IPS DF 6.9 (cell line): ENCODE data around the gene UGT2B17.
"Not testable (repeated sequence)": the region's sequence is repeated elsewhere in the genome, so short reads cannot be mapped to it uniquely, and the experiment has no call there.

ENCODE experiments used
- DNase-seq: peaks from one replicate; pipeline ENCODE4 v3.0.0-alpha.2; 2013; ENCODE audit warnings: low read depth, low spot score
- H3K27ac ChIP-seq: one replicate; pipeline ENCODE4 v1.5.1; 2013; ENCODE audit warnings: low read length, control low read depth
- H3K27me3 ChIP-seq: 2 replicates; pipeline ENCODE4 v1.6.1; 2013; ENCODE audit warnings: mild to moderate bottlenecking, low read length; ENCODE audit not compliant: control insufficient read depth, insufficient read depth
- H3K36me3 ChIP-seq: 2 replicates; pipeline ENCODE4 v1.6.1; 2013; ENCODE audit warnings: low read length; ENCODE audit not compliant: control insufficient read depth, insufficient read depth
- H3K4me1 ChIP-seq: 2 replicates; pipeline ENCODE4 v1.6.1; 2013; ENCODE audit warnings: low read length; ENCODE audit not compliant: control insufficient read depth, insufficient read depth
- H3K4me3 ChIP-seq: 2 replicates; pipeline ENCODE4 v1.5.1; 2013; ENCODE audit warnings: mild to moderate bottlenecking, low read length
- H3K9me3 ChIP-seq: 2 replicates; pipeline ENCODE4 v1.6.1; 2013; ENCODE audit warnings: low read length, inconsistent platforms; ENCODE audit not compliant: control insufficient read depth, insufficient read depth
- WGBS: extraction: QIAGEN DNeasy Blood & Tissue Kit; methylation state at CpG from one replicate; pipeline ENCODE4 v1.1.7; 2013; ENCODE audit warnings: mixed read lengths, missing lambda C conversion rate; ENCODE audit not compliant: insufficient read length, insufficient coverage; 5-methylcytosine and 5-hydroxymethylcytosine counted together

UGT2B17 gene

DNA sequence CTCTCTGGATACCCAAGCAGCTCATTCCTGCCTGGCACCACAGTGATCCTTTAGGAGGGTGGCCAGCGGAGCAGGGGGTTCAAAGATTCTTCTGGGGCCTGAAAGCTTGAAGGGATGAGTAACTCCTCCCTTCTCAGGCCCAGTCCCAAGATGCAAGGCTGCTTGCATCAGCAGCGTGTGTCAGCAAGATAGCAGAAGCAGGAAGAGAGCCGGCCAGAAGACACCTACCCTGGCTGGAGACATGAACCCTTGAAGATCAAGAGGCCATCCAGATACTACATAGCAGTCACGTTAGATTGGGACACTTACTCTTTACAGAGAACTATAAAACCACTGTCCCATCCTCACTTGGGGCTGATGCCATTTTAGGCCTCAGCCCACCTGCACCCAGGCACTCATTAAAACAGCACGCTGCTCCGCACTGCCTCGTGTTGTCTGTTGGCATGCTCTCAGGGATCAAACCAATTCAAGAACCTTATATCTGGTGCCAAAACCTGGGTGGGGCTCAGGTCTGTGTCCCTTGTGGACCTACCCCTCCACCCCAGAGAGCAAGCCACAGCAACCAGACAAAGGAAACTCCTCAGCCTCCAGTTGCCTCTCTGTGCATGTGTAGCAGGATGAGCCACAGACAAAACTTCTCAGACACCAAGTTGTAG lies 6.5 kb downstream of the UGT2B17 start:
- no peak for DNase-seq
- H3K4me1 ChIP-seq = no peaks in the 10 kb centered on the region
- H3K27ac ChIP-seq = no peak overlapping the region
- no CpG with 5 or more reads among the region's 7 CpGs for WGBS
- H3K27me3 ChIP-seq = no peaks in the 10 kb centered on the region
- no peaks in the 10 kb centered on the region for H3K36me3 ChIP-seq
- no peaks in the 10 kb centered on the region for H3K9me3 ChIP-seq
- no peak overlapping the region for H3K4me3 ChIP-seq

DNA sequence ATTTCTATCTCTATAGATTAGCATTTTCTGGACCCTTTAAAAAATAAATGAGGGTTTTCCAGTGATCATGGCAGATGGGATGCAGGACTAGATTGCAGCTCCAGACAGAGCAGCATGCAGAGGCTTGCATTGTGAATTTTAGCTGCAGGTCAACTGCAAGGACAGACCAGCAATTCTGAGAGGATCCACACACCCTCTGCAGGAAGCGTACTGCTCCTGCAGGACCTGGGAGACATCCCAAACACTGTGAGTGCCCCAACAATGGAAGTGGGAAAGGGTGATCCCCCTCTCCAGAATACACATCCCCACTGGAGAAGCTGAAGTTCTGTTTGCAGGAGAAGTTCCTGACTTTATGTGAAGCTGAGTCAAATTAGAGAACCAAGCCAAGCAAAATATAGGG lies 7.1 kb downstream of the UGT2B17 start:
- not testable (repeated sequence) for H3K4me1 ChIP-seq, H3K9me3 ChIP-seq, H3K36me3 ChIP-seq, H3K4me3 ChIP-seq, H3K27me3 ChIP-seq, H3K27ac ChIP-seq, DNase-seq
- no CpG with 5 or more reads among the region's 1 CpG for WGBS

DNA sequence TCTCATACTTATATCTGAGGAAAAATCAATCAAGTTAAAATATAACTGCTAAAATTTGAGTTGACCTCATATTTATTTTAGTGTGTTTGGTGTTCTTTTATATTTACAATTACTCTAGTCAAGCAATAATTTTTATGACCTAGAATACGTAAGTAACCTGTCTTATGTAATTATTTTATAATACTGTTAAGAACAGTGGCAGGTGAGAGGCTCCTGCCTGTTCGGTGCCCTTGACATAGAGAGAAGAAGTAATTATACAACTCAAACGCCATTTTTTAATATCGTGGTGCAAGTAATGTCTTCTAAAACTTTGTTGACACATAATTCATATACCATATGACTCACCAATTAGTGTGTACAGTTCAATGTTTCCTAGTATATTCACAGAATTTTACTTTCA lies 7.6 kb downstream of the UGT2B17 start:
- H3K9me3 ChIP-seq, H3K4me3 ChIP-seq, DNase-seq, H3K27ac ChIP-seq, H3K36me3 ChIP-seq, H3K4me1 ChIP-seq, H3K27me3 ChIP-seq: not testable (repeated sequence)
- no CpG with 5 or more reads among the region's 4 CpGs for WGBS

DNA sequence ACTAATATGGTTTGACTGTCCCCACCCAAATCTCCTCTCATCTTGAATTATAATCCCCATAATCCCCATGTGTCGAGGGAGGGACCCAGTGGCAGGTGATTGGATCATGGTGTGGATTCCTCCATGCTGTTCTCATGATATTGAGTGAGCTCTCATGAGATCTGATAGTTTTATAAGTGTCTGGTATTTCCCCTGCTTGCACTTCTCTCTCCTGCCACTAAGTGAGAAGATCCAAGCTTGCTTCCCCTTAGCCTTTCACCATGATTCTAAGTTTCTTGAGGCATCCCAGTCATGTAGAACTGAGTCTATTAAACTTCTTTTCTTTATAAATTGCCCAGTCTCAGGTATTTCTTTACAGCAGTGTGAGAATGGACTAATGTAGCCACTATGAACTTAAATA lies 9.8 kb downstream of the UGT2B17 start:
- H3K27me3 ChIP-seq, H3K36me3 ChIP-seq, H3K4me1 ChIP-seq, H3K9me3 ChIP-seq, H3K4me3 ChIP-seq, H3K27ac ChIP-seq, DNase-seq: not testable (repeated sequence)
- WGBS = no CpG with 5 or more reads among the region's 1 CpG

DNA sequence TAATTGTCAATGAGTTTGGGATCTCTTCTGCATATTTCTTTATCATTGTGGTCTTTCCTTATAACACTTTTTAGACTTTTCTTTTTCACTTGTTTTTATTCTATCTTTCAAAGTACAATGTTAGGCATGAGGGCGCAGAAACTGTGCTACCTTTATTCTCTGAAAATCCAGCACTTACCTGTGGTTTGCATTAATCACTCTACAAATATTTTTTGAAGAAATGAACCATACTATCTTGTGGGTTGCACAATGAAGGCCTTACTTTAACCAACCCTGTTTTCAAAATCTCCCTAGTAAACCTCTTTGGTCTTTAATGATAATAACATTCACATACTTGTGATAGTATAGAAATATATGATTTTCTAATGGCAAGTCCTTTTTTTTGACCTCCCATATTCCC lies 11.0 kb downstream of the UGT2B17 start:
- H3K4me1 ChIP-seq, DNase-seq, H3K27me3 ChIP-seq, H3K36me3 ChIP-seq, H3K9me3 ChIP-seq, H3K4me3 ChIP-seq, H3K27ac ChIP-seq: not testable (repeated sequence)
- WGBS = no CpG with 5 or more reads among the region's 1 CpG

DNA sequence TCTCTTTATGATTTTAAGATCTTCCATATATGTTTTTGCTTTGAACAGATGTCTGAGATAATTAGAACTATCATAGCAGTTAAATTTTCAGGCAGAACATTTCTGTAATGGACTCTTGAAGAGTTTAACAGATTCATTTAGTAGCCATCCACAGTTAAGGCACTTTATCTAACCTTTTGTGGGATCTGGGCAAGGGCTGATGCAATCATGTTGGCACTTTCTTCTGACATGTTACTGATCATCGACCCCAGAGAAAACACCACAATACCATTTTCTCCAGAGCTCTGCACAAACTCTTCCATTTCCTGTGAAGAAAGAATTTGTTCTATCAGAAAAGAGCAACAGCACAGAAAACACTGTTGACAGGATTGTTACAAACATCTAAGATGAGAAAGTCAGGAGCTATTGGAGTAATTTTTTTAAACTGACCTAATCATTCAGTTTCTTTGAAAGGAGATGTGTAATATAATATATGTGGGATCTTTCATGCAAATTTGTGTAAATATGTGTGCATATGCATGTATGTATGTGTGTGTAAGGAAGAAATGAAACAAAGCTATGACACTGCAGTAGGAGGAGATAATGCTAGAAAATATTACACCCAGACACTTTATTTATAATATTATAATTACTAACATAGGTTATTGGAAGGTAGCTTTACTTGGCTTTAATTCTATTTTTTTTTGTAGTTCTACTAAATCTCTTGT lies 15.6 kb downstream of the UGT2B17 start:
- not testable (repeated sequence) for H3K27me3 ChIP-seq, H3K4me3 ChIP-seq, H3K4me1 ChIP-seq, H3K36me3 ChIP-seq, DNase-seq, H3K27ac ChIP-seq, H3K9me3 ChIP-seq
- no CpG with 5 or more reads among the region's 1 CpG for WGBS

DNA sequence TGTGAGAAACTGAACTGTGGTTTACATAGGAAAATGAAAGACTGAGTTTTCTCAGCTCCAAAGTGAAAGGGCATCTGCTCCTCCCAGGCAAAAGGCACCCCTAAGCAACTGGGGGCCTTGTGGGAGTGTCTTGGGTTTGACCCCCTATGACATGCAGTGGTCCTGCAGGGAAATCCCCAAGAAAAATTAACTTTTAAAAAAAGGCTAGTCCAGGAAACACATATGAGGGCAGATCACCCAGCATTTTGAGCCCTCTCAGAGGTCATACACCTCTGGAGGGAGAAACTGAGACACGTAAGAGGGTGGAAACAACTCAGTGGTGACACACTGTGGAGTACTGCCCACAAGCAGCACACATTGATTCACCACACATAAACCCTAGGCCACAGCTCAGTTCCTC lies 22.3 kb downstream of the UGT2B17 start:
- H3K9me3 ChIP-seq, H3K27ac ChIP-seq, H3K36me3 ChIP-seq, H3K4me3 ChIP-seq, H3K4me1 ChIP-seq, H3K27me3 ChIP-seq, DNase-seq: not testable (repeated sequence)
- no CpG with 5 or more reads among the region's 1 CpG for WGBS

DNA sequence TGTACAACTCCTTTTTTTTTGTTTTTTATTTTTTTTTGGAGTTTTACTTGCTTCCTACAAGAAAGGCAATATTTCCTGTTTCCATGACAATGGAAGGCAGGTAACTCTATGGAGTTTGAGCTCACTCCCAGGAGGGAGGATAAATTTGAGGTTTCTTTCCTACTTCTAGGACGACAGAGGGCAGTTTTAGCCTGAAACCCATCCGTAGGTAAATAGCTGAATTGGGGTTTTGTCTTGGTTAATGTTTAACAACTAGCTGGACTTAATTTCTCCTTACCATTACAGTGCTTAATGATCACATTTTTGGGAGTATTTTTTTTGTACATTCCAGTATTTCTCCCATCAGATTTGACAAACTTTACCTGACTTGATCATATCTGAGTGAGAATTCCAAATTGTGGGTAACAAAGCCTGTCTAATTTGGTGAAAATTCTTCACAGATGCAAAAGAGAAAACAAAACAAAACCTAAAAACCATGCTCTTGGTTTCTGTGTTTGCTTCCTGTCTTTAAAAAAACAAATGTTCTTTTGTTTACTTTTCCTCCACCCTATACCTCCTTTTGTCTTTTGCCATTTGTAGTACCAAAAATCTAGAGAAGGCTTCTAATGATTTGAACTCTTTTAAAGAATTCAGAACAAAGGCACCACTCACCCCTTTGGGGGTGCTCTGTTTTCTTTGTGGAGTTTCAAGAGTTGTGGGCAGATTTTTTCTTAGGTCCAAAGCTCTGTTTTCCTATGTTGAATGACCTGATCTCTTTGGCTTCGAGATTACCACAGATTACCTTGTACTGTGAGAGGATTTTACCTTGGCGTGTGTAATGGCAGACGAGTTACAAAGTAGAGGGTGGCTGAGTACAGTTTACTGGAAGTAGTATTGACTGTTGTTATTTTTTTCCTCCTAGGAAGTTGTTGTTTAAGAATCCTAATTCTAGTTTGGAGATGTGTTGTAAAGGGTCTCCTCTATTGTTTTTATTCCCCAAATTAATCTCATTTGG lies 23.0 kb downstream of the UGT2B17 start:
- H3K4me1 ChIP-seq, H3K36me3 ChIP-seq, H3K4me3 ChIP-seq, H3K9me3 ChIP-seq, H3K27ac ChIP-seq, H3K27me3 ChIP-seq, DNase-seq: not testable (repeated sequence)
- no CpG with 5 or more reads among the region's 5 CpGs for WGBS

DNA sequence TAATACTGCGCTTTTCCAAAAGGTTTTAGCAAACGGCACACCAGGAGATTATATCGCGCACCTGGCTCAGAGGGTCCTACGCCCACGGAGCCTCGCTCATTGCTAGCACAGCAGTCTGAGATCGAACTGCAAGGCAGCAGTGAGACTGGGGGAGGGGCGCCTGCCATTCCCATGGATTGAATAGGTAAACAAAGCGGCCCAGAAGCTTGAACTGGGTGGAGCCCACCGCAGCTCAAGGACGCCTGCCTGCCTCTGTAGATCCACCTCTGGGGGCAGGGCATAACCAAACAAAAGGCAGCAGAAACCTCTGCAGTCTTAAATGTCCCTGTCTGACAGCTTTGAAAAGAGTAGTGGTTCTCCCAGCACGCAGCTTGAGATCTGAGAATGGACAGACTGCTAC lies 33.4 kb downstream of the UGT2B17 start:
- WGBS = no CpG with 5 or more reads among the region's 13 CpGs
- not testable (repeated sequence) for H3K4me3 ChIP-seq, H3K9me3 ChIP-seq, H3K27me3 ChIP-seq, DNase-seq, H3K27ac ChIP-seq, H3K4me1 ChIP-seq, H3K36me3 ChIP-seq

DNA sequence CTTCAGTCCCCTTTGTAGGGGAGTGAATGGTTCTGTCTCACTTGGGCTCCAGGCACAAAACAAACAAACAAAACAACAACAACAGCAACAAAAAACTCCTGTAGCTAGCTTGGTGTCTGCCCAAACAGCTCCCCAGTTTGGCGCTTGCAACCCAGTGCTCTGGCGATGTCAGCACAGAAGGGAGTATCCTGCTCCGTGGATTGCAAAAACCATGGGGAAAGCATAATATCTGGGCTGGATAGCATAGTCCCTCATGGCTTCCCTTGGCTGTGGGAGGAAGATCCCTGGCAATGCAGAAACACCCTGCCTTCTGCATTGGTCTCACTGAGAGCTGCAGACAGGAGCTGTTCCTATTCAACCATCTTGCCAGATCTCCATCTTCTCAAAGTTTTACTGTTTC lies 39.7 kb downstream of the UGT2B17 start:
- H3K4me3 ChIP-seq = no peak overlapping the region
- no CpG with 5 or more reads among the region's 3 CpGs for WGBS
- H3K4me1 ChIP-seq = no peaks in the 10 kb centered on the region
- no peaks in the 10 kb centered on the region for H3K9me3 ChIP-seq
- DNase-seq = no peak
- no peaks in the 10 kb centered on the region for H3K36me3 ChIP-seq
- no peaks in the 10 kb centered on the region for H3K27me3 ChIP-seq
- no peak overlapping the region for H3K27ac ChIP-seq
